ENCODE measurements around the gene UBXN11. TPM values are rescaled to one million over a fixed set of nuclear protein-coding genes. Genes with fewer than 3 reads are reported as not detected.
A peak's percentile ranks its signal among the peaks of the same experiment; 100 is the strongest.

Gene UBXN11, protein sequence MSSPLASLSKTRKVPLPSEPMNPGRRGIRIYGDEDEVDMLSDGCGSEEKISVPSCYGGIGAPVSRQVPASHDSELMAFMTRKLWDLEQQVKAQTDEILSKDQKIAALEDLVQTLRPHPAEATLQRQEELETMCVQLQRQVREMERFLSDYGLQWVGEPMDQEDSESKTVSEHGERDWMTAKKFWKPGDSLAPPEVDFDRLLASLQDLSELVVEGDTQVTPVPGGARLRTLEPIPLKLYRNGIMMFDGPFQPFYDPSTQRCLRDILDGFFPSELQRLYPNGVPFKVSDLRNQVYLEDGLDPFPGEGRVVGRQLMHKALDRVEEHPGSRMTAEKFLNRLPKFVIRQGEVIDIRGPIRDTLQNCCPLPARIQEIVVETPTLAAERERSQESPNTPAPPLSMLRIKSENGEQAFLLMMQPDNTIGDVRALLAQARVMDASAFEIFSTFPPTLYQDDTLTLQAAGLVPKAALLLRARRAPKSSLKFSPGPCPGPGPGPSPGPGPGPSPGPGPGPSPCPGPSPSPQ
- total RNA-seq = 30.3 TPM

- peak; percentile 93 for DNase-seq (ENCODE audit: low spot score)
Measured at GRCh38 chr1:26306290-26307229, at the start of gene UBXN11. TSS of gene UBXN11 (minus strand) at chr1:26306636. CDS start at chr1:26302883, 3,753 bp downstream.

- no peak for DNase-seq (ENCODE audit: low spot score)
Measured at GRCh38 chr1:26356106-26356505, 49.7 kb upstream of the UBXN11 start.

DNA sequence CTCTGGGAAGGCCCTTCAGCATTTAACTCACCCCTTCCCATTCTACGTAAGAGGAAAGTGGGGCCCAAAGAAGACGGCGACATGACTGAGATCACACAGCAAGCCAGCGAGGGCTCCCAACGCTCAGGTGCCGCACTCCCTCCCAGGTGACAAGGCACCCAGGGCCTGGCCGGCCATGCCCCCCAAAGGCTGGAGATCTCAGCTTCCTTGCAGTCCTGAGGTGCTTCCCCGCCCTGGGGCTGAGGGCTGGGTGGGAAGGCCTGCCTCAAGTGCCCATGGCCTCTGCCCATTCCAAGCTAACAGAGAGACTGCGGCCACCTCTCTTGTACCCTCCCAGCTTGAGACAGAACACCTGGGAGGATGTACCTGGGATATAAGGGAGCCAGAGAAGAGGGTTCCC lies 48.5 kb upstream of the UBXN11 start:
- no peak for DNase-seq (ENCODE audit: low spot score)

- peak; percentile 89 for DNase-seq (ENCODE audit: low spot score)
Measured at GRCh38 chr1:26353976-26354820, 47.8 kb upstream of the UBXN11 start, which contains the start of gene CRYBG2. TSS of gene CRYBG2 (minus strand) at chr1:26354130. CDS start at chr1:26346657, 7,473 bp downstream.

DNA sequence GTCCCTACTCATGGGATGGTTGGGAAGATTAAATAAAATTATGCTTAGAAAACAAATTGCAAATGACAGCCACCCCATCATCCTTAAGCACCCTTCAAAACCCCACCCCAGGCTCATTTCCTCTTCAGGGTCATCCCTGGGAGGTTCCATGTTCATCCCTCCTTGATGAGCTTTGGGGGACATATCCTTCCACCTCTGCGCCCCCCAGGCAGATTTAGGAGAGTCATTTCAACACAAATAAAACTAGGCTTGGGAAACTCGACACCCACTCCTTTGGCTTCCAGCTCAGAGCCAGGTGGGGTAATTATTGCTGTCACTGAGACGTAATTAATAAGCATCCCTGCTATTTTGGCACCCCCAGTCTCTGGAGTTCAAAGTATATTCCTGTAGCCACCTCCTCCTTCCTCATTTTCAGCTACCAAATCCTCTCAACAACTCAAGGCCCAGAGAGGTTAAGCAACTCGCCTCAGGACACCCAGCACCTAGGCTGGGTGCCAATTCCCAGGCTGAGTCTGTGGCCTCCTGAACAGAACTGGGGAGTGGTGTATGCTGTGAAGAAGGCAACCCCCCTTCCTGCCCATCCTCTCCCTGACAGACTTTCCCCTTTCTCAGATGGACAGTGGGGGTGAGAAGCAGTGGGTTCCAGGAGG lies 46.9 kb upstream of the UBXN11 start:
- DNase-seq (ENCODE audit: low spot score) = no peak

GRCh38 chr1:26352338-26352679 lies 45.9 kb upstream of the UBXN11 start:
- no peak for DNase-seq (ENCODE audit: low spot score)

DNA sequence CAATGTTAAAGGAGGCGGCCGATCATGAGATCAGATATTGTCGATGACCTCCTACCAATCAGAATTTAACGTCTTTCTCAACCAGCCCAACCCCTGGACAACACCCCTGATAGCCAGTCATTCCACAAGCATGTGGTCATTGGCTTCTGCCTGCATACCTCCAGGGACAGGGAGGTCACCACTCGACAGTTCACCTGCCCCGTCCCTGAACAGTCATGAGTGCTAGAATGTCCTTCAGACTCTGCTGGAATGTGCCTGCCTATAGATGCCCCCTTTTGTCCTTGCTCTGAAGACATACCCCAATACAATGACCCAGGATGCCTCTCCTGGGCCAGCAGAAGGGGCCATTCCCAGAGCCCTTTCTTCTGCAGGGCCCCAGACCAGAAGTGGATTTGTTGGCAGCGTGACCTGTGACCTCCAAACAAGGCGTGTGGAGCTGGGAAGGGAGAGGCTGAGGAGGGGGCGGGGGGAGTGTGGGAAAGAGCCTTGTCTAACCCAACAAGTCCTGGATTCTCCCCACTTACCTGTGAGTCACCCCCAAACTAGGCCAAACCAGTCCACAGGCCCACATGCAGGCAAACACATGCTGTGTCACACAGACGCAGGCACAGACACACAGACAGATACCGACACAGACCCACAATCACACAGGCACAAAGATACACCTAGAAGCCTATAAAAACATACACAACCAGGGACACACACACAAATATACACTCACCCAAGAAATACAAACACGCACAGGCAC lies 45.3 kb upstream of the UBXN11 start:
- DNase-seq (ENCODE audit: low spot score) = peak; percentile 76

DNA sequence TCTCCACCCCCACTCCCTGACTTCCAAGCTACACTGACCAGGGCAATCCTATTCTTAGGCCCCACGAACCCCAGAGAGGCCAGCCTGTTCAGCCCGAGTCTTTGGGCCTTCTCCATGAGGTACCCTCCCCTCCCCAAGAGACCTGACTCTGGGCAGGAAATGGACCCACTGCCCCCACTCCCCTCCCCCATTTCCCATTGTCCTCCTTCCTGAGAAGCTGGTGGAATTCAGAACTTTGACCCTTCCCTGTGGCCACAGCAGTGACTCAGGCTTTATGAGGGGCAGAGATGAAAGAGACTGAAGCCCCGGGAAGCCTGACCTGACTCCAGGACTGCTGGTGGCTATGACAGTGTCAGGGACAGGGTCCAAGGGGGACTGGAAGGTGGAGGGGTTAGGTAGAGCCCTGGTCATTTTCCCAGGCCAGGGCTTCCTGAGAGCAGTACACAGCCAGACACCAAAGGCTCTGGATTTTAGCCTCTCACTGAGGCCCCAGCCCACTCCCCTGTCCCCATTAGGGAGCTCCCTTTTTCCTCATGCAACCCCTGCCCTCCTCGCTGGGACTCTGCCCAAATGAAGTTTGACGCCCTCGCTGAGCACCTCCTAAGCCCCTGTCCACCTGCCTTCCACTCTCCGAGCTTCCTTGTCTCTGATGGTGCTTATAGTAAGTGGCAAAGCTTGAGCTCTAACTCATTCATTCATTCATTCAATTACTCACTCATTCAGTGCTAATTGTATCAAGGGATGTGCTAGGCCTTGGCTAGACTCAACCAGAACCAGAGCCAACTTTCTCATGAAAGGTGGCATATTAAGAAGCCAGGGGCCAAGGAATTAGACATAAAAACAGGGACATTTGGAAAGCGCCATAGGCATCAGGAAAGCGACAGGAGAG lies 44.5 kb upstream of the UBXN11 start:
- no peak for DNase-seq (ENCODE audit: low spot score)

GRCh38 chr1:26350343-26350700 lies 43.9 kb upstream of the UBXN11 start:
- DNase-seq (ENCODE audit: low spot score) = no peak

DNA sequence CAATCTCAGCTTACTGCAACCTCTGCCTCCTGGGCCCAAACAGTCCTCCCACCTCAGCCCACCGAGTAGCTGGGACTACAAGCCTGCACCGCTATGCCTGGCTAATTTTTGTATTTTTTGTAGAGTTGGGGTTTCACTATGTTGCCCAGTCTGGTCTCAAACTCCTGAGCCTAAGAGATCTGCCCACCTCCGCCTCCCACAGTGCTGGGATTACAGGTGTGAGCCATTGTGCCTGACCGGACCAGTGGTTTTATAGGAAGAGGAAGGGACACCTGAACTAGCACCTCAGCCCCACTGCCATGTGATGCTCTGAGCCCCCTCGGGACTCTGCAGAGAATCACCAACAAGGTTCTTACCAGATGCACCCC lies 43.4 kb upstream of the UBXN11 start:
- no peak for DNase-seq (ENCODE audit: low spot score)

DNA sequence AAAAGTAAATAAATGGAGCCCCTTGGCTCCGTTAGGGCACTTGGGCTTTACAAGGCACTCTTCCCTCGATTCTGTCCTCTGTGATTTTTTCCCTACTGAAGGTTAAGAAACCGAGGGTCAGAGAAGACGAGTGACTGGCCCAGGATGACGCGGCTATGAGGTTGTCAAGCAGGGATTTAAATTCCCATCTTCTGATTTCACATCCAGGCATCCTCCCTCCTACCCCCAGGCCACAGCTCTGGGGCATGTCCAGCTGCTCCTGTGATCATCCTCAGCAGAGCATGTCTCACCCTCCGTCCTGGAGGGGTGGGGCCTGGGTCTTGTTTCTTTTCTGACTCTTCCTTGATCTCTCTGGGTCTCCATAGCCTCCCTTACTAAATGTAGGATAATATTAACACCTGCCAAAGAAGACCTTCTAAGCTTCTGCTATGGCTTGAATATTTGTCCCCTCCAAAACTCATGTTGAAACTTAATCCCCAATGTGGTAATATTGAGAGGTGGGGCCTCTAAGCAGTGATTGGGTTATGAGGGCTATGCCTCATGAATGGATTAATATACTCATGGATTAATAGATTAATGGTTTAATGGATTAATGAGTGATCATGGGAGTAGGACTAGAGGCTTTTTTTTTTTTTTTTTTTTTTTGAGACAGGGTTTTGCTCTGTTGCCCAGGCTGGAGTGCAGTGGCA lies 42.9 kb upstream of the UBXN11 start:
- no peak for DNase-seq (ENCODE audit: low spot score)

GRCh38 chr1:26346274-26347033 lies 40.0 kb upstream of the UBXN11 start:
- no peak for DNase-seq (ENCODE audit: low spot score)

GRCh38 chr1:26345718-26346117 lies 39.3 kb upstream of the UBXN11 start:
- DNase-seq (ENCODE audit: low spot score) = no peak

DNA sequence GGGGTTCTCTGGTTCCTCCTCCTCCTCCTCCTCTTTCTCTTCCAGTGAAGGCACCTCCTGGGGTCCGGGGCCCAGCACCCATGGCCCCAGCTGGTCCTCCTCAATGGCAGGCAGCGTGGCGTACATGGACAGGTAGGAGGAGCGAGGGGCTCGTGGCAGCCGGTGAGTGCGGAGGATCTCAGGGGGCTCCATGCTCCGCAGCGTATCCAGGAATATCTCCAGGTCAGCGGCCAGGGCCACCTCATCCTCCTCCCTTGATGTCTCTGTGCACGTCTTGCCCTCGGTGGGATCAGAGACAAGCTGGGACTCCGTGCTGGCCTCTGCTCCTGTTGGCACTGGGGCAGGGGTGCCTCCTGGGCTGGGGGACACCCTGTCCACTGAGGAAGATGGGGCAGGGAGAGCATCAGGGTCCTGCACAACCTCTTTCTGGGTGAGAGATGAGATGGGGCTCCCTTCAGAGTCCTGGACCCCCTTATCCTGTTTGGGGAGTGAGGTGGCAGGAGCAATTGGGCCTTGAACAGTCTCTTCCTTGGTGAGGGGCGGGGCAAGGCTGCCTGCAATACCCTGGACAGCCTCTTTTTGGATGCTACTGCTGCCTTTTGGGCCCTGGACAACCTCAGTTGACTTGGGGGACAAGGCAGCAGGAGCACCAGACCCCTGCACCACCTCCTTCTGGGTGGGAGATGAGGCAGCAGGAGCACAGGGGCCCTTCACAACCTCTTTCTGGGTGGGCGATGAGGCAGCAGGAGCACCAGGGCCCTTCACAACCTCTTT lies 37.9 kb upstream of the UBXN11 start:
- DNase-seq (ENCODE audit: low spot score) = no peak

- DNase-seq (ENCODE audit: low spot score) = no peak
Measured at GRCh38 chr1:26340047-26340481, 33.6 kb upstream of the UBXN11 start.

DNA sequence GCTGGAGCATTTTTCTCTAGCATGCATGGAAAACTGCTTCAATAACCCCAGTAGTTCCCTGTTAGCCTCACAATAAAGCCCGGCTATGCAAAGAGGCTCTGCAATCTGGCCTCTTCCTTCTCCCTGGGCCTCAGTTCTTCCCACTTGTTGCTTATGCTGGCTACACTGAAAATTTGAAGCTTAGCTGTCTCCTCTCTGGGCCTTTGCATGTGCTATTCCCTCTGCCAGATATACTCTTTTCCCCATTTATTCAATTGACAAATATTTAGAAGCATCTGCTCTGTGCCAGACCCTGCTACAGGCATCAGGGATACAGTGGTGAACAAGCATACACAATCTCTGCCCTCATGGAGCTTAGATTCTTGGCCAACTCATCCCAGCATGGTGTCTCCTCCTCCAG lies 32.2 kb upstream of the UBXN11 start:
- no peak for DNase-seq (ENCODE audit: low spot score)

DNA sequence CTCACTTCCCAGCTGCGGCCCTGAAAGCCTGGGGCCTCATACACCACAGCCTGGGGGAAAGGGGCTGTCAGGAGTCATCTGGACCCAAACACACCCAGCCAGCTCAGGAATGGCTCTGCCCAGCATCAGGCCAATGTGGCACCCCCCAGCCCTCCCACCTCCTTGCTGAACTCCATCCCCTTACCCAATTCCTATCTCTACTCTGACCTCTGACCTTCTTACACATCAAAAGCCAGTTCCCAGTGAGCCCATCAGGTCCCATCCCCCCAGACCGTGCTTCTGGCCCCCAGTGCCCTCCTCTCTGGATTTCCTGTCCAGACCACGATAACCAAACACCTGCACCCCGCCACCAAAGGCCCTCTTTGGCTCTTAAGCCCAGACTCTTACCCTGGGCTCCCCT lies 31.2 kb upstream of the UBXN11 start:
- no peak for DNase-seq (ENCODE audit: low spot score)

All from ureter (tissue), 1 donor.